Spleen (tissue), 11 donors: Measurements from ENCODE around the gene NPW. TPM values are rescaled to one million over a fixed set of nuclear protein-coding genes. Genes with fewer than 3 reads are reported as not detected.

Source experiments
- DNase-seq: peaks from one replicate; pipeline ENCODE4 v3.0.0-alpha.2; 2020
- H3K27ac ChIP-seq, 8 donors: fragments of 200-600 bp; sonication (generic) in 7 of 8; 1 replicate in 4 of 8; 2 replicates in 4 of 8; pipeline versions ENCODE4 v1.5.0 to v1.8.0; 2016 to 2021; ENCODE audit warnings: inconsistent platforms in 4 of 8, mild to moderate bottlenecking in 4 of 8, moderate library complexity in 1 of 8
- H3K27me3 ChIP-seq, 7 donors: fragments of 200-600 bp; sonication (generic) in 6 of 7; replicated peaks in 1 of 7; 1 replicate in 4 of 7; 2 replicates in 3 of 7; pipeline versions ENCODE4 v1.5.0 to v1.8.0; 2016 to 2021; ENCODE audit warnings: inconsistent platforms in 3 of 7, mild to moderate bottlenecking in 1 of 7
- H3K36me3 ChIP-seq, 6 donors: fragments of 200-600 bp; sonication (generic) in 5 of 6; 1 replicate in 4 of 6; 2 replicates in 2 of 6; pipeline versions ENCODE4 v1.5.0 to v1.8.0; 2016 to 2021; ENCODE audit warnings: inconsistent platforms in 2 of 6
- H3K4me1 ChIP-seq, 6 donors: fragments of 200-600 bp; sonication (generic) in 5 of 6; 1 replicate in 3 of 6; 2 replicates in 3 of 6; pipeline versions ENCODE4 v1.5.0 to v1.8.0; 2016 to 2021; ENCODE audit warnings: inconsistent platforms in 3 of 6
- H3K4me3 ChIP-seq, 8 donors: fragments of 200-600 bp; sonication (generic) in 7 of 8; 1 replicate in 4 of 8; 2 replicates in 4 of 8; pipeline versions ENCODE4 v1.5.0 to v1.8.0; 2016 to 2021; ENCODE audit warnings: inconsistent platforms in 4 of 8, mild to moderate bottlenecking in 4 of 8, moderate library complexity in 2 of 8
- H3K9me3 ChIP-seq, 8 donors: fragments of 200-600 bp; sonication (generic) in 7 of 8; 1 replicate in 4 of 8; 2 replicates in 4 of 8; pipeline versions ENCODE4 v1.5.0 to v1.8.0; 2016 to 2021; ENCODE audit warnings: inconsistent platforms in 4 of 8
- CTCF ChIP-seq, 11 experiments: fragments of 200-600 bp in 7 of 11; fragments of 450-650 bp in 4 of 11; sonication (generic) in 4 of 11; IDR thresholded peaks in 8 of 11; conservative IDR thresholded peaks in 3 of 11; 1 replicate in 7 of 11; 2 replicates in 4 of 11; pipeline versions ENCODE4 v1.4.0 to v1.8.0; 2016 to 2021; ENCODE audit warnings: antibody characterized with exemption in 11 of 11, inconsistent platforms in 4 of 11, mild to moderate bottlenecking in 1 of 11
- POLR2A ChIP-seq, 3 donors: fragments of 450-650 bp; IDR thresholded peaks; one replicate each; pipeline ENCODE4 v1.5.1; 2017; ENCODE audit warnings: antibody characterized with exemption in 3 of 3, mild to moderate bottlenecking in 1 of 3
- POLR2AphosphoS5 ChIP-seq, 3 donors: sonication (generic); formaldehyde crosslinking; IDR thresholded peaks; one replicate each; pipeline ENCODE4 v1.5.1; 2017; ENCODE audit warnings: antibody characterized with exemption in 3 of 3
- WGBS, 5 donors: extraction: QIAGEN DNeasy Blood & Tissue Kit in 3 of 5; methylation state at CpG; one replicate each; pipeline versions ENCODE4 v1.1.5 to v1.1.7; 2013 to 2018; 5-methylcytosine and 5-hydroxymethylcytosine counted together
- intact Hi-C: fragments of 100-400 bp; cut with DNase I; formaldehyde crosslinking; loops from one replicate; pipeline ENCODE4 v1.15.0; 2023; ENCODE audit warnings: low total_unique reads
- polyA plus RNA-seq, 3 donors: library from polyadenylated mRNA; stranded (reverse); fragments of 200-250 nt; gene quantifications; one replicate each; pipeline ENCODE4 v1.2.1, GENCODE V29; 2013
- total RNA-seq, 7 donors: library from RNA; depleted of rRNA in 3 of 7; stranded (reverse); fragments of >200 nt in 3 of 7; fragmentation: NEBNext Ultra II Directional in 4 of 7; extraction: Animal tissue kit (Norgen Biotek cat#: 25700) in 4 of 7; gene quantifications; one replicate each; pipeline versions ENCODE4 v1.1.0 to v1.2.1, GENCODE V29; 2016 to 2021
- donor health status: healthy with polysubstance abuse.
- donor health status: DM: no; HTN: no; CAD: no; lungs with moderate emphysema.
- donor health status: DM: no; HTN: no; CAD: no.
- donor health status: Bipolar disorder and iron deficiency.
- donor health status: healthy.
- donor health status: DM: no; HTN: no; CAD: no.
- donor health status: DM: yes; HTN: yes; CAD: no.

NPW gene
- total and polyA plus RNA-seq, 10 donors, result 0.30 to 2.5 (median 0.94) TPM; not detected in 3

GRCh38 chr16:1991588-1991947 lies 28.0 kb upstream of the NPW start:
- intact Hi-C loops, result no loop called here

GRCh38 chr16:1991948-1992703 lies 27.5 kb upstream of the NPW start:
- Histone ChIP-seq H3K9me3 (peaks cover 0 to 5% (median 0%) of the 10 kb centered on the region in 8 donors), H3K4me3 (peak overlapping the region; percentile 27 to 72 (median 36)), H3K27ac (peak overlapping the region; percentile 70 to 93 (median 82)), H3K36me3 (peaks cover 0 to 14% (median 5%) of the 10 kb centered on the region in 6 donors), H3K4me1 (peaks cover 11 to 47% (median 30%) of the 10 kb centered on the region in 6 donors), H3K27me3 (peaks cover 0 to 39% (median 23%) of the 10 kb centered on the region in 7 donors)
- 4 to 6% (median 5%) methylated on average over 41 to 96 of the region's 96 CpGs; no CpG with 5 or more reads in 1 of the 5 donors for WGBS, 5 donors
- TF ChIP-seq POLR2AphosphoS5 (IDR thresholded peaks at IDR 0.05) (peak; percentile 89 to 92 (median 91)), CTCF (IDR thresholded peaks at IDR 0.05 in 8 of 11, conservative IDR thresholded peaks at IDR 0.05 in 3 of 11) (peak in 2 of 11 experiments; percentile 15 to 36), POLR2A (IDR thresholded peaks at IDR 0.05) (no peak)
- DNase-seq, result peak; percentile 98
- intact Hi-C loops, result no loop called here

More at GRCh38 chr16:1991588-1991947, 28.0 kb upstream of the NPW start:
- TF ChIP-seq POLR2A (IDR thresholded peaks at IDR 0.05), result no peak
- TF ChIP-seq CTCF (IDR thresholded peaks at IDR 0.05 in 8 of 11, conservative IDR thresholded peaks at IDR 0.05 in 3 of 11), result no peak
- TF ChIP-seq POLR2AphosphoS5 (IDR thresholded peaks at IDR 0.05), result no peak
- Histone ChIP-seq H3K4me3 (peak overlapping the region; percentile 27 to 72 (median 36)), H3K27ac (peak overlapping the region; percentile 70 to 93 (median 82)), H3K9me3 (peaks cover 0 to 5% (median 0%) of the 10 kb centered on the region in 8 donors), H3K4me1 (peaks cover 11 to 47% (median 30%) of the 10 kb centered on the region in 6 donors), H3K27me3 (peaks cover 0 to 39% (median 23%) of the 10 kb centered on the region in 7 donors), H3K36me3 (peaks cover 0 to 14% (median 5%) of the 10 kb centered on the region in 6 donors)
- DNase-seq, result no peak
- WGBS, 5 donors, result 9 to 21% (median 11%) methylated on average over 11 to 22 of the region's 22 CpGs

GRCh38 chr16:1992704-1993317 lies 26.8 kb upstream of the NPW start:
- H3K4me3 ChIP-seq, result peak overlapping the region in 3 of 8 donors; percentile 38 to 72 (median 43)
- peaks cover 0 to 5% (median 0%) of the 10 kb centered on the region in 8 donors for H3K9me3 ChIP-seq
- 47 to 100% (median 54%) methylated on average over 1 to 50 of the region's 50 CpGs for whole genome bisulfite sequencing, 5 donors
- H3K36me3 ChIP-seq, result peaks cover 0 to 18% (median 12%) of the 10 kb centered on the region in 6 donors
- H3K4me1 ChIP-seq, result peaks cover 11 to 47% (median 30%) of the 10 kb centered on the region in 6 donors
- H3K27me3 ChIP-seq, result peaks cover 0 to 39% (median 23%) of the 10 kb centered on the region in 7 donors
- TF ChIP-seq CTCF (IDR thresholded peaks at IDR 0.05 in 8 of 11, conservative IDR thresholded peaks at IDR 0.05 in 3 of 11) (no peak), POLR2AphosphoS5 (IDR thresholded peaks at IDR 0.05) (no peak), POLR2A (IDR thresholded peaks at IDR 0.05) (no peak)
- H3K27ac ChIP-seq, result peak overlapping the region; percentile 27 to 93 (median 73)
- intact Hi-C loops, result no loop called here
- DNase-seq, result no peak
